Tibial nerve (tissue), 4 donors: Measurements from ENCODE around the gene EXD2. TPM values are rescaled to one million over a fixed set of nuclear protein-coding genes. Genes with fewer than 3 reads are reported as not detected.
"Not testable (repeated sequence)": the region's sequence is repeated elsewhere in the genome, so short reads cannot be mapped to it uniquely, and the experiment has no call there.

ENCODE experiments used
- DNase-seq, 2 donors: peaks; one replicate each; pipeline ENCODE4 v3.0.0-alpha.2; 2019; ENCODE audit warnings: low spot score in 2 of 2
- H3K27ac ChIP-seq, 4 donors: fragments of 200-600 bp; sonication (generic) in 3 of 4; one replicate each; pipeline ENCODE4 v1.5.1; 2017 to 2019; ENCODE audit warnings: mild to moderate bottlenecking in 1 of 4
- H3K27me3 ChIP-seq, 2 donors: fragments of 200-600 bp; sonication (generic) in 1 of 2; one replicate each; pipeline versions ENCODE4 v1.5.1 to v1.6.0; 2017 to 2019
- H3K36me3 ChIP-seq, 3 donors: fragments of 200-600 bp; sonication (generic); one replicate each; pipeline ENCODE4 v1.5.1; 2018 to 2019
- H3K4me1 ChIP-seq, 4 donors: fragments of 200-600 bp; sonication (generic) in 3 of 4; one replicate each; pipeline ENCODE4 v1.5.1; 2017 to 2019
- H3K4me3 ChIP-seq, 4 donors: fragments of 200-600 bp; sonication (generic) in 3 of 4; one replicate each; pipeline ENCODE4 v1.5.1; 2017 to 2019; ENCODE audit warnings: mild to moderate bottlenecking in 1 of 4, moderate library complexity in 1 of 4
- H3K9me3 ChIP-seq, 4 donors: fragments of 200-600 bp; sonication (generic) in 3 of 4; one replicate each; pipeline ENCODE4 v1.5.1; 2017 to 2019
- EP300 ChIP-seq, 2 donors: sonication (generic); formaldehyde crosslinking; IDR thresholded peaks; one replicate each; pipeline ENCODE4 v1.6.1; 2017; ENCODE audit warnings: antibody characterized with exemption in 2 of 2, mild to moderate bottlenecking in 1 of 2
- POLR2A ChIP-seq, 2 donors: fragments of 450-650 bp; IDR thresholded peaks; one replicate each; pipeline ENCODE4 v1.6.1; 2017; ENCODE audit warnings: antibody characterized with exemption in 2 of 2, mild to moderate bottlenecking in 2 of 2, moderate library complexity in 2 of 2
- WGBS, 2 donors: methylation state at CpG; one replicate each; pipeline ENCODE4 v1.1.5; 2018; 5-methylcytosine and 5-hydroxymethylcytosine counted together
- total RNA-seq, 4 donors: library from RNA; depleted of rRNA; stranded (reverse); fragments of >200 nt; gene quantifications; one replicate each; pipeline ENCODE4 v1.1.0, GENCODE V29; 2016
- TF ChIP-seq, protein P1 (sequence below), 5 experiments: fragments of 200-600 bp in 3 of 5; fragments of 450-650 bp in 2 of 5; sonication (generic) in 3 of 5; IDR thresholded peaks; one replicate each; pipeline ENCODE4 v1.5.1; 2016 to 2019; ENCODE audit warnings: antibody characterized with exemption in 5 of 5, mild to moderate bottlenecking in 3 of 5, moderate library complexity in 2 of 5

Gene EXD2
- total RNA-seq, 4 donors from 2014 or later, result 17.4 to 24.7 (median 20.9) TPM

GRCh38 chr14:69153873-69154270 lies 37.4 kb upstream of the EXD2 start:
- Histone ChIP-seq H3K27ac (peak overlapping the region; percentile 76 to 96 (median 94)), H3K4me3 (peak overlapping the region; percentile 60 to 91 (median 84)), H3K36me3 (peaks cover 0 to 3% (median 0%) of the 10 kb centered on the region in 3 donors), H3K27me3 (no peaks in the 10 kb centered on the region), H3K4me1 (peaks cover 0 to 40% (median 7%) of the 10 kb centered on the region in 4 donors), H3K9me3 (no peaks in the 10 kb centered on the region)
- 4% methylated on average over 13 of the region's 13 CpGs for WGBS, 2 donors
- TF ChIP-seq, protein P1, sequence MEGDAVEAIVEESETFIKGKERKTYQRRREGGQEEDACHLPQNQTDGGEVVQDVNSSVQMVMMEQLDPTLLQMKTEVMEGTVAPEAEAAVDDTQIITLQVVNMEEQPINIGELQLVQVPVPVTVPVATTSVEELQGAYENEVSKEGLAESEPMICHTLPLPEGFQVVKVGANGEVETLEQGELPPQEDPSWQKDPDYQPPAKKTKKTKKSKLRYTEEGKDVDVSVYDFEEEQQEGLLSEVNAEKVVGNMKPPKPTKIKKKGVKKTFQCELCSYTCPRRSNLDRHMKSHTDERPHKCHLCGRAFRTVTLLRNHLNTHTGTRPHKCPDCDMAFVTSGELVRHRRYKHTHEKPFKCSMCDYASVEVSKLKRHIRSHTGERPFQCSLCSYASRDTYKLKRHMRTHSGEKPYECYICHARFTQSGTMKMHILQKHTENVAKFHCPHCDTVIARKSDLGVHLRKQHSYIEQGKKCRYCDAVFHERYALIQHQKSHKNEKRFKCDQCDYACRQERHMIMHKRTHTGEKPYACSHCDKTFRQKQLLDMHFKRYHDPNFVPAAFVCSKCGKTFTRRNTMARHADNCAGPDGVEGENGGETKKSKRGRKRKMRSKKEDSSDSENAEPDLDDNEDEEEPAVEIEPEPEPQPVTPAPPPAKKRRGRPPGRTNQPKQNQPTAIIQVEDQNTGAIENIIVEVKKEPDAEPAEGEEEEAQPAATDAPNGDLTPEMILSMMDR (IDR thresholded peaks at IDR 0.05), result no peak
- TF ChIP-seq EP300 (IDR thresholded peaks at IDR 0.05) (no peak), POLR2A (IDR thresholded peaks at IDR 0.05) (no peak)
- peak in 1 of 2 donors; percentile 19 for DNase-seq

- no peak for DNase-seq
- Histone ChIP-seq H3K4me3 (no peak overlapping the region), H3K36me3 (no peaks in the 10 kb centered on the region), H3K27me3 (no peaks in the 10 kb centered on the region), H3K27ac (peak overlapping the region in 2 of 4 donors; percentile 1 to 11), H3K9me3 (no peaks in the 10 kb centered on the region), H3K4me1 (peaks cover 0 to 31% (median 7%) of the 10 kb centered on the region in 4 donors)
- WGBS, 2 donors, result 7 to 18% methylated on average over 4 of the region's 4 CpGs
- TF ChIP-seq, protein P1 (IDR thresholded peaks at IDR 0.05), result no peak
- no peak for TF ChIP-seq POLR2A (IDR thresholded peaks at IDR 0.05)
- no peak for TF ChIP-seq EP300 (IDR thresholded peaks at IDR 0.05)
Measured at GRCh38 chr14:69154779-69155178, 36.5 kb upstream of the EXD2 start.

GRCh38 chr14:69156224-69156623 lies 35.1 kb upstream of the EXD2 start:
- no peaks in the 10 kb centered on the region for H3K27me3 ChIP-seq
- H3K36me3 ChIP-seq, result no peaks in the 10 kb centered on the region
- H3K9me3 ChIP-seq, result no peaks in the 10 kb centered on the region
- no peak for DNase-seq
- H3K27ac ChIP-seq, result no peak overlapping the region
- TF ChIP-seq, protein P1 (IDR thresholded peaks at IDR 0.05), result no peak
- no peak for TF ChIP-seq EP300 (IDR thresholded peaks at IDR 0.05)
- TF ChIP-seq POLR2A (IDR thresholded peaks at IDR 0.05), result no peak
- H3K4me1 ChIP-seq, result peaks cover 0 to 16% (median 6%) of the 10 kb centered on the region in 4 donors
- no peak overlapping the region for H3K4me3 ChIP-seq

- TF ChIP-seq, protein P1 (IDR thresholded peaks at IDR 0.05), result no peak
- no peak for TF ChIP-seq EP300 (IDR thresholded peaks at IDR 0.05)
- no peak for TF ChIP-seq POLR2A (IDR thresholded peaks at IDR 0.05)
- WGBS, 2 donors, result 75 to 80% methylated on average over 1 of the region's 1 CpG
- H3K9me3 ChIP-seq, result peaks cover 0 to 15% (median 0%) of the 10 kb centered on the region in 4 donors
- no peak overlapping the region for H3K27ac ChIP-seq
- H3K27me3 ChIP-seq, result no peaks in the 10 kb centered on the region
- H3K36me3 ChIP-seq, result no peaks in the 10 kb centered on the region
- no peak for DNase-seq
- no peaks in the 10 kb centered on the region for H3K4me1 ChIP-seq
- no peak overlapping the region for H3K4me3 ChIP-seq
Measured at GRCh38 chr14:69161590-69161989, 29.7 kb upstream of the EXD2 start.

- not testable (repeated sequence) for H3K27ac ChIP-seq, H3K4me1 ChIP-seq, H3K36me3 ChIP-seq, DNase-seq, H3K4me3 ChIP-seq, H3K27me3 ChIP-seq
- H3K9me3 ChIP-seq, result peaks cover 0 to 15% (median 0%) of the 10 kb centered on the region in 4 donors
- 83 to 89% methylated on average over 2 of the region's 2 CpGs for WGBS, 2 donors
Measured at GRCh38 chr14:69165787-69166186, 25.5 kb upstream of the EXD2 start.

GRCh38 chr14:69170839-69171238 lies 20.5 kb upstream of the EXD2 start:
- Histone ChIP-seq H3K4me3 (no peak overlapping the region), H3K4me1 (no peaks in the 10 kb centered on the region), H3K36me3 (no peaks in the 10 kb centered on the region), H3K27ac (no peak overlapping the region), H3K27me3 (no peaks in the 10 kb centered on the region), H3K9me3 (no peaks in the 10 kb centered on the region)
- DNase-seq, result no peak
- WGBS, 2 donors, result 77 to 89% methylated on average over 1 of the region's 1 CpG
- TF ChIP-seq POLR2A (IDR thresholded peaks at IDR 0.05) (no peak), EP300 (IDR thresholded peaks at IDR 0.05) (no peak)
- TF ChIP-seq, protein P1 (IDR thresholded peaks at IDR 0.05), result no peak
